HEK293 (cell line): Measurements from ENCODE around the gene CEP76.

ENCODE experiments used
- CTCF ChIA-PET: fragments of 350-600 bp; formaldehyde crosslinking; extraction: SDS; loops from one replicate; lab custom pipeline; 2021; ENCODE audit warnings: antibody characterized with exemption; lab: Yijun Ruan, JAX
- POLR2A ChIA-PET: fragments of 300-600 bp; formaldehyde crosslinking; extraction: SDS; loops from one replicate; lab custom pipeline; 2020; ENCODE audit warnings: antibody characterized with exemption, inconsistent platforms; lab: Yijun Ruan, JAX
- H3K27ac ChIP-seq: fragments of 200-500 bp; sonication (Bioruptor generic); 2 replicates; pipeline ENCODE4 v1.5.1; 2014; ENCODE audit warnings: low read depth, low read length, control low read depth, inconsistent platforms; ENCODE audit errors: extremely low read depth
- H3K36me3 ChIP-seq, 2 experiments: fragments of 200-500 bp in 1 of 2; sonication (Bioruptor generic) in 1 of 2; 1 replicate in 1 of 2; 2 replicates in 1 of 2; pipeline ENCODE4 v1.5.1; 2014 to 2017; ENCODE audit warnings: inconsistent platforms in 2 of 2, low read length in 2 of 2; ENCODE audit not compliant: control insufficient read depth in 2 of 2, insufficient read depth in 1 of 2
- H3K4me1 ChIP-seq: fragments of 200-500 bp; sonication (Bioruptor generic); 2 replicates; pipeline ENCODE4 v1.5.1; 2014; ENCODE audit warnings: mild to moderate bottlenecking, low read length, inconsistent platforms; ENCODE audit not compliant: control insufficient read depth, insufficient read depth
- H3K4me3 ChIP-seq: 2 replicates; pipeline ENCODE4 v1.5.1; 2011; ENCODE audit warnings: low read depth, mild to moderate bottlenecking, control low read depth, low read length, moderate library complexity
- H3K9me3 ChIP-seq: fragments of 200-500 bp; sonication (Bioruptor generic); 2 replicates; pipeline ENCODE4 v1.5.1; 2014; ENCODE audit warnings: low read depth, low read length, inconsistent platforms; ENCODE audit not compliant: control insufficient read depth, insufficient read depth
- BCL11A ChIP-seq: fragments of 450-650 bp; formaldehyde crosslinking; IDR thresholded peaks from 2 replicates; pipeline ENCODE4 v1.5.1; 2016; ENCODE audit warnings: low read depth, missing biosample characterization, missing genetic modification characterization
- GFI1B ChIP-seq: fragments of 450-650 bp; formaldehyde crosslinking; IDR thresholded peaks from 2 replicates; pipeline ENCODE4 v1.5.1; 2016; ENCODE audit warnings: missing biosample characterization, missing genetic modification characterization
- GLI4 ChIP-seq: fragments of 450-650 bp; formaldehyde crosslinking; IDR thresholded peaks from 2 replicates; pipeline ENCODE4 v1.5.1; 2016; ENCODE audit warnings: missing biosample characterization, missing genetic modification characterization
- GLIS2 ChIP-seq: fragments of 450-650 bp; formaldehyde crosslinking; IDR thresholded peaks from 2 replicates; pipeline ENCODE4 v1.5.1; 2016; ENCODE audit warnings: missing biosample characterization, missing genetic modification characterization
- KLF16 ChIP-seq: fragments of 450-650 bp; formaldehyde crosslinking; IDR thresholded peaks from 2 replicates; pipeline ENCODE4 v1.5.1; 2017; ENCODE audit warnings: missing biosample characterization, missing genetic modification characterization
- KLF7 ChIP-seq: fragments of 450-650 bp; formaldehyde crosslinking; IDR thresholded peaks from 2 replicates; pipeline ENCODE4 v1.5.1; 2016; ENCODE audit warnings: missing biosample characterization, missing genetic modification characterization, borderline replicate concordance
- OSR2 ChIP-seq: fragments of 450-650 bp; formaldehyde crosslinking; IDR thresholded peaks from 2 replicates; pipeline ENCODE4 v1.5.1; 2016; ENCODE audit warnings: missing biosample characterization, missing genetic modification characterization
- PBX3 ChIP-seq: sonication (generic); formaldehyde crosslinking; IDR thresholded peaks from 2 replicates; pipeline ENCODE4 v1.8.1; 2022; ENCODE audit warnings: mild to moderate bottlenecking, moderate library complexity, missing genetic modification reagents
- PRDM4 ChIP-seq: fragments of 450-650 bp; formaldehyde crosslinking; IDR thresholded peaks from 2 replicates; pipeline ENCODE4 v1.5.1; 2017; ENCODE audit warnings: missing biosample characterization, missing genetic modification characterization
- SETDB1 ChIP-seq: IDR thresholded peaks from one replicate; pipeline ENCODE4 v1.6.1; 2017; ENCODE audit warnings: mild to moderate bottlenecking, low read length, moderate library complexity, mixed read lengths; ENCODE audit not compliant: insufficient read length
- SP3 ChIP-seq: fragments of 450-650 bp; formaldehyde crosslinking; IDR thresholded peaks from 2 replicates; pipeline ENCODE4 v1.5.1; 2016; ENCODE audit warnings: missing biosample characterization, missing genetic modification characterization
- ZBTB20 ChIP-seq: fragments of 450-650 bp; formaldehyde crosslinking; IDR thresholded peaks from 2 replicates; pipeline ENCODE4 v1.5.1; 2016; ENCODE audit warnings: missing biosample characterization, missing genetic modification characterization
- ZNF114 ChIP-seq: fragments of 450-650 bp; formaldehyde crosslinking; IDR thresholded peaks from 2 replicates; pipeline ENCODE4 v1.5.0; 2017; ENCODE audit warnings: missing biosample characterization, missing genetic modification characterization
- ZNF23 ChIP-seq: fragments of 450-650 bp; formaldehyde crosslinking; IDR thresholded peaks from 2 replicates; pipeline ENCODE4 v1.5.1; 2016; ENCODE audit warnings: missing biosample characterization, missing genetic modification characterization, borderline replicate concordance
- ZNF324 ChIP-seq: fragments of 450-650 bp; formaldehyde crosslinking; IDR thresholded peaks from 2 replicates; pipeline ENCODE4 v1.5.1; 2016; ENCODE audit warnings: missing biosample characterization, missing genetic modification characterization
- ZNF335 ChIP-seq: fragments of 450-650 bp; formaldehyde crosslinking; conservative IDR thresholded peaks from 2 replicates; pipeline ENCODE4 v1.5.1; 2016; ENCODE audit warnings: missing biosample characterization, missing genetic modification characterization
- ZNF354C ChIP-seq: fragments of 450-650 bp; formaldehyde crosslinking; IDR thresholded peaks from 2 replicates; pipeline ENCODE4 v1.5.1; 2016; ENCODE audit warnings: missing biosample characterization, missing genetic modification characterization, low read depth, borderline replicate concordance
- ZNF394 ChIP-seq: fragments of 450-650 bp; formaldehyde crosslinking; IDR thresholded peaks from 2 replicates; pipeline ENCODE4 v1.5.1; 2016; ENCODE audit warnings: missing biosample characterization, missing genetic modification characterization, mild to moderate bottlenecking, moderate library complexity, borderline replicate concordance
- ZNF404 ChIP-seq: fragments of 450-650 bp; formaldehyde crosslinking; IDR thresholded peaks from 2 replicates; pipeline ENCODE4 v1.5.1; 2017; ENCODE audit warnings: missing biosample characterization, missing genetic modification characterization
- ZNF513 ChIP-seq: fragments of 450-650 bp; IDR thresholded peaks from 2 replicates; pipeline ENCODE4 v1.5.1; 2018; ENCODE audit warnings: missing biosample characterization, missing genetic modification characterization
- ZNF514 ChIP-seq: fragments of 450-650 bp; formaldehyde crosslinking; IDR thresholded peaks from 2 replicates; pipeline ENCODE4 v1.5.1; 2016; ENCODE audit warnings: missing biosample characterization, missing genetic modification characterization
- ZNF596 ChIP-seq: fragments of 450-650 bp; IDR thresholded peaks from 2 replicates; pipeline ENCODE4 v1.5.0; 2018; ENCODE audit warnings: missing biosample characterization, mild to moderate bottlenecking, missing genetic modification characterization, moderate library complexity
- ZNF626 ChIP-seq: fragments of 450-650 bp; sonication (Bioruptor Pico); formaldehyde crosslinking; IDR thresholded peaks from 2 replicates; pipeline ENCODE4 v1.5.1; 2018; ENCODE audit warnings: missing biosample characterization, missing genetic modification characterization, inconsistent platforms
- ZNF658 ChIP-seq: fragments of 450-650 bp; formaldehyde crosslinking; IDR thresholded peaks from 2 replicates; pipeline ENCODE4; 2016; ENCODE audit warnings: missing biosample characterization, missing genetic modification characterization
- ZNF837 ChIP-seq: fragments of 450-650 bp; formaldehyde crosslinking; IDR thresholded peaks from 2 replicates; pipeline ENCODE4 v1.5.1; 2016; ENCODE audit warnings: missing biosample characterization, missing genetic modification characterization
- ZSCAN23 ChIP-seq: fragments of 450-650 bp; formaldehyde crosslinking; IDR thresholded peaks from 2 replicates; pipeline ENCODE4 v1.5.1; 2016; ENCODE audit warnings: missing biosample characterization, missing genetic modification characterization
- TF ChIP-seq, protein P1 (sequence below): fragments of 450-650 bp; formaldehyde crosslinking; IDR thresholded peaks from 2 replicates; pipeline ENCODE4; 2016; ENCODE audit warnings: missing biosample characterization, missing genetic modification characterization
- TF ChIP-seq, protein P2 (sequence below): fragments of 450-650 bp; formaldehyde crosslinking; IDR thresholded peaks from 2 replicates; pipeline ENCODE4 v1.5.1; 2016; ENCODE audit warnings: missing biosample characterization, missing genetic modification characterization

Gene CEP76

DNA sequence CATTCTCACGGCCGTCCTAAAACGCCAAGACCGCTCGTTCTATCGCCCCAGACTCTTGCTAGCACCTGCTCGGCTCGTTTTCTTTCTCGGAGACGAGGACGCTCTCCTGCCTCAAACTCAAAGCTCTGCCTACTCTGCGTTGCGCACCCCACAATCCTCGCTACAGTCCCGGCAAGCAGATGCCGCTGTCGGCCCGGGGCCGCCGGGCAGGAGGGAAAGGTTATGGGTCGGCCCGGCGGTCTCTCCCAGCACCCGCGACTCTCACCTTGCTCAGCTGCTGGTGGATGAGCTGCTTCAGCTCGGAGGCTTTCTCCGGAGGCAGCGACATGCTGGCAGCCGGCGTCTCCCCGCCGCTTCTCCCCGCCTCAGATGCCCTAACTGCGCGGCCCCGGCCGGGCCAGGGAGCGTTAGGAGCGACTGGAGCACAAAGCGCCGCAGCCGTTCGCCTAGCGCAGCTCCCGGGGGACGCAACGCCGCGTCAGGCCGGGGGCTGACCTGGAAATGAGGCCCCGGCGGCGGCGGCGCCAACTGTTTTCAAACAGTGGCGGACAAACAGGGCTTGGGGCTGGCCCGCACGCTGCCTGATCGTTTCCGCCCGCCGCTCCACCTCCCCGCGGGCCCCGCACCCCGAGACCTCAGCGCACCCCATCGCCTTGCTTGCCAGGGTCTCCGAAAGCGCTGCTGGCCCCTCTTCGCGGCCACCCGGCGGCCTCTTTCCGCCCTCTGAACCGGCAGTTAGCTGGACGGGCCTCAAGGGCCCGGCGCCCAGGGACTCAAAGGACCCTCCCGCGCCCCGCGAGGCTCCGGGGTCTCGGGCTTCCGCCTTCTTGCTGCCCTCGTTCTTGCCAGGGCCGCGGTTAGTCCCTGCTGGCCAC is at the start of gene CEP76, which contains the start of gene PSMG2:
Gene CEP76, minus strand, starts transcription at position 503 of the 875 bp plus-strand sequence. Its CDS starts 175 bp downstream, at position 328.
Gene PSMG2, plus strand, starts transcription at position 822 of the 875 bp plus-strand sequence. CDS start 66 bp downstream, outside the sequence.
- CTCF ChIA-PET: interaction anchor here (0.7 to 3.2 kb wide), 5 partner anchors 9 to 1047 kb away, joined by 3 to 12 read pairs (median 5); no protein-coding TSS in a partner anchor
- TF ChIP-seq ZNF354C (tag by site-specific recombination) (no peak), ZNF404 (tag by site-specific recombination) (no peak), SP3 (peak; percentile 71), ZNF626 (tag by site-specific recombination) (no peak), KLF7 (tag by site-specific recombination) (peak; percentile 84; the same call in 1 of the 2 replicates), GLIS2 (tag by site-specific recombination) (no peak; the same call in none of the 2 replicates), GFI1B (tag by site-specific recombination) (no peak), PRDM4 (tag by site-specific recombination) (peak; percentile 61; the same call in 1 of the 2 replicates), KLF16 (peak; percentile 86), ZNF394 (tag by site-specific recombination) (peak; percentile 69; the same call in 1 of the 2 replicates), BCL11A (tag by site-specific recombination) (no peak), ZSCAN23 (tag by site-specific recombination) (no peak), ZNF837 (tag by site-specific recombination) (no peak; the same call in 1 of the 2 replicates), ZNF23 (tag by site-specific recombination) (no peak), ZNF596 (no peak), ZNF658 (tag by site-specific recombination) (no peak), ZNF514 (tag by site-specific recombination) (no peak), ZNF513 (tag by site-specific recombination) (no peak), ZNF335 (tag by site-specific recombination) (peak; percentile 100), SETDB1 (no peak), ZNF114 (no peak), OSR2 (tag by site-specific recombination) (peak; percentile 46), PBX3 (CRISPR knock-in tag) (peak; percentile 83; the same call in 1 of the 2 replicates), ZBTB20 (tag by site-specific recombination) (peak; percentile 87), GLI4 (tag by site-specific recombination) (no peak), ZNF324 (peak; percentile 76)
- TF ChIP-seq, protein P1, sequence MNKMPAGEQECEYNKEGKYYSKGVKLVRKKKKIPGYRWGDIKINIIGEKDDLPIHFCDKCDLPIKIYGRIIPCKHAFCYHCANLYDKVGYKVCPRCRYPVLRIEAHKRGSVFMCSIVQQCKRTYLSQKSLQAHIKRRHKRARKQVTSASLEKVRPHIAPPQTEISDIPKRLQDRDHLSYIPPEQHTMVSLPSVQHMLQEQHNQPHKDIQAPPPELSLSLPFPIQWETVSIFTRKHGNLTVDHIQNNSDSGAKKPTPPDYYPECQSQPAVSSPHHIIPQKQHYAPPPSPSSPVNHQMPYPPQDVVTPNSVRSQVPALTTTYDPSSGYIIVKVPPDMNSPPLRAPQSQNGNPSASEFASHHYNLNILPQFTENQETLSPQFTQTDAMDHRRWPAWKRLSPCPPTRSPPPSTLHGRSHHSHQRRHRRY (tag by site-specific recombination): no peak
- TF ChIP-seq, protein P2, sequence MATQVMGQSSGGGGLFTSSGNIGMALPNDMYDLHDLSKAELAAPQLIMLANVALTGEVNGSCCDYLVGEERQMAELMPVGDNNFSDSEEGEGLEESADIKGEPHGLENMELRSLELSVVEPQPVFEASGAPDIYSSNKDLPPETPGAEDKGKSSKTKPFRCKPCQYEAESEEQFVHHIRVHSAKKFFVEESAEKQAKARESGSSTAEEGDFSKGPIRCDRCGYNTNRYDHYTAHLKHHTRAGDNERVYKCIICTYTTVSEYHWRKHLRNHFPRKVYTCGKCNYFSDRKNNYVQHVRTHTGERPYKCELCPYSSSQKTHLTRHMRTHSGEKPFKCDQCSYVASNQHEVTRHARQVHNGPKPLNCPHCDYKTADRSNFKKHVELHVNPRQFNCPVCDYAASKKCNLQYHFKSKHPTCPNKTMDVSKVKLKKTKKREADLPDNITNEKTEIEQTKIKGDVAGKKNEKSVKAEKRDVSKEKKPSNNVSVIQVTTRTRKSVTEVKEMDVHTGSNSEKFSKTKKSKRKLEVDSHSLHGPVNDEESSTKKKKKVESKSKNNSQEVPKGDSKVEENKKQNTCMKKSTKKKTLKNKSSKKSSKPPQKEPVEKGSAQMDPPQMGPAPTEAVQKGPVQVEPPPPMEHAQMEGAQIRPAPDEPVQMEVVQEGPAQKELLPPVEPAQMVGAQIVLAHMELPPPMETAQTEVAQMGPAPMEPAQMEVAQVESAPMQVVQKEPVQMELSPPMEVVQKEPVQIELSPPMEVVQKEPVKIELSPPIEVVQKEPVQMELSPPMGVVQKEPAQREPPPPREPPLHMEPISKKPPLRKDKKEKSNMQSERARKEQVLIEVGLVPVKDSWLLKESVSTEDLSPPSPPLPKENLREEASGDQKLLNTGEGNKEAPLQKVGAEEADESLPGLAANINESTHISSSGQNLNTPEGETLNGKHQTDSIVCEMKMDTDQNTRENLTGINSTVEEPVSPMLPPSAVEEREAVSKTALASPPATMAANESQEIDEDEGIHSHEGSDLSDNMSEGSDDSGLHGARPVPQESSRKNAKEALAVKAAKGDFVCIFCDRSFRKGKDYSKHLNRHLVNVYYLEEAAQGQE (tag by site-specific recombination): no peak; the same call in 1 of the 2 replicates

More for the DNA sequence above, at the start of gene CEP76, which contains the start of gene PSMG2:
- Histone ChIP-seq H3K4me1 (peaks cover 6% of the 10 kb centered on the region; the same call in 1 of the 2 replicates), H3K4me3 (peak within 1 kb of the TSS; percentile 87), H3K36me3 (peaks cover 33 to 37% of the 10 kb centered on the region in 2 experiments), H3K9me3 (no peaks in the 10 kb centered on the region), H3K27ac (peak within 1 kb of the TSS; percentile 99)
- POLR2A ChIA-PET: interaction anchor here (0.5 to 3.8 kb wide), 17 partner anchors 9 to 1043 kb away, joined by 3 to 19 read pairs (median 5); partner anchors contain the start of genes AFG3L2, CEP192, PTPN2 and SEH1L
